ENCODE data around the gene PDGFB. TPM values are rescaled to one million over a fixed set of nuclear protein-coding genes. Genes with fewer than 3 reads are reported as not detected.
A peak's percentile ranks its signal among the peaks of the same experiment; 100 is the strongest.

Gene PDGFB
- total and polyA plus RNA-seq, 9 of the 15 experiments (the other 6 are each of a cell fraction or from before 2014, with no cell fraction given): 0.07 to 4.0 (median 0.48) TPM; not detected in 1

- FAIRE-seq (peak; percentile 98), DNase-seq (ENCODE audit: extremely low read depth in 1 of 4, low spot score in 3 of 4) (peak; percentile 83 to 94 (median 85)), ATAC-seq (peak; percentile 92)
- Histone ChIP-seq H3K4me1 (replicated peaks in 1 of 2; ENCODE audit: control insufficient read depth in 2 of 2, insufficient read depth in 2 of 2, low read length in 2 of 2) (peaks cover 33 to 69% of the 10 kb centered on the region in 2 experiments), H2AFZ (ENCODE audit: low read depth, low read length) (peak overlapping the region; percentile 83), H3K79me2 (ENCODE audit: control insufficient read depth, insufficient read depth, low read length) (no peaks in the 10 kb centered on the region), H3K9me1 (ENCODE audit: control insufficient read depth, insufficient read depth, low read length) (no peaks in the 10 kb centered on the region), H3K4me2 (ENCODE audit: insufficient read depth, low read length) (peak overlapping the region; percentile 21; the same call in 1 of the 2 replicates), H4K20me1 (replicated peaks; ENCODE audit: control insufficient read depth, insufficient read depth, low read length) (no peaks in the 10 kb centered on the region), H3K4me3 (no peak overlapping the region), H3K9ac (ENCODE audit: insufficient read depth in 1 of 2, low read depth in 2 of 2, low read length in 2 of 2) (peak overlapping the region; percentile 56 to 91), H3K9me3 (replicated peaks; ENCODE audit: control insufficient read depth, insufficient read depth, low read depth, low read length) (no peaks in the 10 kb centered on the region), H3K27ac (ENCODE audit: extremely low read depth, low read depth, low read length) (peak overlapping the region; percentile 85), H3K36me3 (ENCODE audit: control insufficient read depth, insufficient read depth, low read length) (no peaks in the 10 kb centered on the region), H3K27me3 (ENCODE audit: control insufficient read depth in 2 of 2, insufficient read depth in 2 of 2, low read length in 2 of 2) (no peaks in the 10 kb centered on the region)
- in situ Hi-C loops (cut with MboI): no loop called here
- intact Hi-C loops (cut with micrococcal nuclease): no loop called here
- BruUV-seq (replicated peaks): no TSS peak
- 6% methylated on average over 9 of the region's 12 CpGs for WGBS (ENCODE audit: insufficient coverage, low coverage, missing lambda C conversion rate)
- ChIA-PET POLR2A (interaction anchor here (0.5 to 1.2 kb wide), 3 partner anchors 24 to 71 kb away, joined by 3 to 4 read pairs (median 4); no protein-coding TSS in a partner anchor), CTCF (ENCODE audit: low intra/inter-chr PET ratio) (no interaction called here)
- TF ChIP-seq SMARCE1 (IDR thresholded peaks at IDR 0.05) (0 out of 2 replicates have a peak, but pooled peaks have one; percentile 28), POLR2G (IDR thresholded peaks at IDR 0.05; ENCODE audit: low read depth, low read length) (peak; percentile 70), UBTF (IDR thresholded peaks at IDR 0.05; ENCODE audit: borderline replicate concordance in 1 of 2, low read depth in 2 of 2, low read length in 2 of 2) (0 out of 4 replicates have a peak, but pooled peaks of 1 of the 2 experiments have one; percentile 14), TAF9B (IDR thresholded peaks at IDR 0.05; ENCODE audit: partially characterized antibody) (no peak), MYNN (IDR thresholded peaks at IDR 0.05) (peak; percentile 78), MYNN (CRISPR knock-in tag; IDR thresholded peaks at IDR 0.05) (no peak), ZNF224 (CRISPR knock-in tag; IDR thresholded peaks at IDR 0.05) (peak; percentile 44; the same call in 1 of the 2 replicates), SOX6 (IDR thresholded peaks at IDR 0.05) (peak; percentile 35; the same call in 1 of the 2 replicates), BCL6 (CRISPR knock-in tag; IDR thresholded peaks at IDR 0.05) (no peak), POLR2A (conservative IDR thresholded peaks at IDR 0.05) (peak; percentile 55), MYC (IDR thresholded peaks at IDR 0.05; ENCODE audit: low read depth, low read length) (peak; percentile 67; the same call in 1 of the 2 replicates), MYC (CRISPR knock-in tag; IDR thresholded peaks at IDR 0.05; ENCODE audit: borderline replicate concordance, low read depth) (no peak), CTBP1 (IDR thresholded peaks at IDR 0.05; ENCODE audit: borderline replicate concordance) (no peak), TBP (optimal IDR thresholded peaks at IDR 0.05; ENCODE audit: low read depth, low read length) (peak; percentile 24), SMARCA4 (IDR thresholded peaks at IDR 0.05) (peak; percentile 40; the same call in 1 of the 2 replicates), NR2C2 (CRISPR knock-in tag; IDR thresholded peaks at IDR 0.05) (no peak), NR2C2 (tag; IDR thresholded peaks at IDR 0.05) (peak; percentile 52; the same call in 1 of the 2 replicates), DPF2 (IDR thresholded peaks at IDR 0.05) (peak; percentile 48; the same call in 1 of the 2 replicates), SRSF9 (IDR thresholded peaks at IDR 0.05; ENCODE audit: borderline replicate concordance, low read depth, low read length) (no peak), MTA2 (IDR thresholded peaks at IDR 0.05; ENCODE audit: low read depth) (0 out of 2 replicates have a peak, but pooled peaks have one; percentile 23), HSF4 (CRISPR knock-in tag; IDR thresholded peaks at IDR 0.05; ENCODE audit: borderline replicate concordance) (no peak), E2F3 (CRISPR knock-in tag; IDR thresholded peaks at IDR 0.05) (0 out of 2 replicates have a peak, but pooled peaks have one; percentile 47), MAZ (CRISPR knock-in tag; conservative IDR thresholded peaks at IDR 0.05 in 1 of 2, IDR thresholded peaks at IDR 0.05 in 1 of 2) (0 out of 4 replicates have a peak, but pooled peaks have one; percentile 45 to 49), ZFP36 (IDR thresholded peaks at IDR 0.05; ENCODE audit: low read depth, low read length, partially characterized antibody) (peak; percentile 3), ZNF766 (CRISPR knock-in tag; conservative IDR thresholded peaks at IDR 0.05) (no peak)
Observed at GRCh38 chr22:39292561-39293074, 47.8 kb upstream of the PDGFB start.

All from K562 (cell line).